ENCODE data around the gene PTPRD.

The PTPRD gene

GRCh38 chr9:8457816-8458215 lies 2155.0 kb downstream of the PTPRD start:
- Histone ChIP-seq H3K79me2 (ENCODE audit: control insufficient read depth, insufficient read depth, low read length, unreplicated experiment) (no peaks in the 10 kb centered on the region), H3K27ac (ENCODE audit: low read depth, low read length) (no peak overlapping the region), H2AFZ (ENCODE audit: low read length, unreplicated experiment) (no peak overlapping the region), H3K27me3 (ENCODE audit: insufficient read depth, low read length) (no peaks in the 10 kb centered on the region), H3K36me3 (ENCODE audit: insufficient read depth, low read length) (no peaks in the 10 kb centered on the region), H3K4me1 (ENCODE audit: control insufficient read depth, insufficient read depth, low read length, unreplicated experiment) (no peaks in the 10 kb centered on the region), H3K4me3 (ENCODE audit: low read depth, low read length) (no peak overlapping the region)

GRCh38 chr9:8457055-8457454 lies 2155.7 kb downstream of the PTPRD start:
- Histone ChIP-seq H2AFZ (ENCODE audit: low read length, unreplicated experiment) (no peak overlapping the region), H3K27ac (ENCODE audit: low read depth, low read length) (no peak overlapping the region), H3K4me1 (ENCODE audit: control insufficient read depth, insufficient read depth, low read length, unreplicated experiment) (no peaks in the 10 kb centered on the region), H3K4me3 (ENCODE audit: low read depth, low read length) (no peak overlapping the region), H3K79me2 (ENCODE audit: control insufficient read depth, insufficient read depth, low read length, unreplicated experiment) (no peaks in the 10 kb centered on the region), H3K27me3 (ENCODE audit: insufficient read depth, low read length) (no peaks in the 10 kb centered on the region), H3K36me3 (ENCODE audit: insufficient read depth, low read length) (no peaks in the 10 kb centered on the region)

- H3K27ac ChIP-seq (ENCODE audit: low read depth, low read length): no peak overlapping the region
- no peaks in the 10 kb centered on the region for H3K79me2 ChIP-seq (ENCODE audit: control insufficient read depth, insufficient read depth, low read length, unreplicated experiment)
- no peaks in the 10 kb centered on the region for H3K27me3 ChIP-seq (ENCODE audit: insufficient read depth, low read length)
- no peaks in the 10 kb centered on the region for H3K36me3 ChIP-seq (ENCODE audit: insufficient read depth, low read length)
- no peak overlapping the region for H3K4me3 ChIP-seq (ENCODE audit: low read depth, low read length)
- no peaks in the 10 kb centered on the region for H3K4me1 ChIP-seq (ENCODE audit: control insufficient read depth, insufficient read depth, low read length, unreplicated experiment)
- H2AFZ ChIP-seq (ENCODE audit: low read length, unreplicated experiment): no peak overlapping the region
Observed at GRCh38 chr9:8456344-8456743, 2156.5 kb downstream of the PTPRD start.

- Histone ChIP-seq H2AFZ (ENCODE audit: low read length, unreplicated experiment) (no peak overlapping the region), H3K36me3 (ENCODE audit: insufficient read depth, low read length) (no peaks in the 10 kb centered on the region)
Observed at GRCh38 chr9:8450810-8451545, 2161.8 kb downstream of the PTPRD start.

GRCh38 chr9:8448226-8448625 lies 2164.6 kb downstream of the PTPRD start:
- Histone ChIP-seq H3K36me3 (ENCODE audit: insufficient read depth, low read length) (no peaks in the 10 kb centered on the region), H3K27me3 (ENCODE audit: insufficient read depth, low read length) (no peaks in the 10 kb centered on the region), H3K4me3 (ENCODE audit: low read depth, low read length) (no peak overlapping the region), H3K79me2 (ENCODE audit: control insufficient read depth, insufficient read depth, low read length, unreplicated experiment) (no peaks in the 10 kb centered on the region), H2AFZ (ENCODE audit: low read length, unreplicated experiment) (no peak overlapping the region), H3K27ac (ENCODE audit: low read depth, low read length) (no peak overlapping the region), H3K4me1 (ENCODE audit: control insufficient read depth, insufficient read depth, low read length, unreplicated experiment) (no peaks in the 10 kb centered on the region)

More at GRCh38 chr9:8450810-8451545, 2161.8 kb downstream of the PTPRD start:
- Histone ChIP-seq H3K4me1 (ENCODE audit: control insufficient read depth, insufficient read depth, low read length, unreplicated experiment) (no peaks in the 10 kb centered on the region), H3K4me3 (ENCODE audit: low read depth, low read length) (no peak overlapping the region), H3K27me3 (ENCODE audit: insufficient read depth, low read length) (no peaks in the 10 kb centered on the region), H3K27ac (ENCODE audit: low read depth, low read length) (no peak overlapping the region), H3K79me2 (ENCODE audit: control insufficient read depth, insufficient read depth, low read length, unreplicated experiment) (no peaks in the 10 kb centered on the region)

- Histone ChIP-seq H3K4me1 (ENCODE audit: control insufficient read depth, insufficient read depth, low read length, unreplicated experiment) (no peaks in the 10 kb centered on the region), H3K27ac (ENCODE audit: low read depth, low read length) (no peak overlapping the region), H3K27me3 (ENCODE audit: insufficient read depth, low read length) (no peaks in the 10 kb centered on the region), H3K36me3 (ENCODE audit: insufficient read depth, low read length) (no peaks in the 10 kb centered on the region), H3K79me2 (ENCODE audit: control insufficient read depth, insufficient read depth, low read length, unreplicated experiment) (no peaks in the 10 kb centered on the region), H2AFZ (ENCODE audit: low read length, unreplicated experiment) (no peak overlapping the region), H3K4me3 (ENCODE audit: low read depth, low read length) (no peak overlapping the region)
Observed at GRCh38 chr9:8447601-8448000, 2165.2 kb downstream of the PTPRD start.

- no peaks in the 10 kb centered on the region for H3K36me3 ChIP-seq (ENCODE audit: insufficient read depth, low read length)
- no peak overlapping the region for H2AFZ ChIP-seq (ENCODE audit: low read length, unreplicated experiment)
- no peaks in the 10 kb centered on the region for H3K4me1 ChIP-seq (ENCODE audit: control insufficient read depth, insufficient read depth, low read length, unreplicated experiment)
- H3K4me3 ChIP-seq (ENCODE audit: low read depth, low read length): no peak overlapping the region
- H3K27me3 ChIP-seq (ENCODE audit: insufficient read depth, low read length): no peaks in the 10 kb centered on the region
- no peak overlapping the region for H3K27ac ChIP-seq (ENCODE audit: low read depth, low read length)
- H3K79me2 ChIP-seq (ENCODE audit: control insufficient read depth, insufficient read depth, low read length, unreplicated experiment): no peaks in the 10 kb centered on the region
Observed at GRCh38 chr9:8437876-8438275, 2174.9 kb downstream of the PTPRD start.

- Histone ChIP-seq H3K36me3 (ENCODE audit: insufficient read depth, low read length) (no peaks in the 10 kb centered on the region), H3K27me3 (ENCODE audit: insufficient read depth, low read length) (no peaks in the 10 kb centered on the region), H3K4me1 (ENCODE audit: control insufficient read depth, insufficient read depth, low read length, unreplicated experiment) (no peaks in the 10 kb centered on the region), H3K4me3 (ENCODE audit: low read depth, low read length) (no peak overlapping the region), H3K27ac (ENCODE audit: low read depth, low read length) (no peak overlapping the region), H3K79me2 (ENCODE audit: control insufficient read depth, insufficient read depth, low read length, unreplicated experiment) (no peaks in the 10 kb centered on the region), H2AFZ (ENCODE audit: low read length, unreplicated experiment) (no peak overlapping the region)
Observed at GRCh38 chr9:8437259-8437658, 2175.5 kb downstream of the PTPRD start.

- Histone ChIP-seq H3K36me3 (ENCODE audit: insufficient read depth, low read length) (no peaks in the 10 kb centered on the region), H3K4me3 (ENCODE audit: low read depth, low read length) (no peak overlapping the region)
Observed at GRCh38 chr9:8436786-8437185, 2176.0 kb downstream of the PTPRD start.

GRCh38 chr9:8434621-8435020 lies 2178.2 kb downstream of the PTPRD start:
- no peaks in the 10 kb centered on the region for H3K27me3 ChIP-seq (ENCODE audit: insufficient read depth, low read length)
- H3K79me2 ChIP-seq (ENCODE audit: control insufficient read depth, insufficient read depth, low read length, unreplicated experiment): no peaks in the 10 kb centered on the region
- H3K4me3 ChIP-seq (ENCODE audit: low read depth, low read length): no peak overlapping the region
- no peaks in the 10 kb centered on the region for H3K4me1 ChIP-seq (ENCODE audit: control insufficient read depth, insufficient read depth, low read length, unreplicated experiment)
- no peak overlapping the region for H2AFZ ChIP-seq (ENCODE audit: low read length, unreplicated experiment)
- H3K27ac ChIP-seq (ENCODE audit: low read depth, low read length): no peak overlapping the region
- no peaks in the 10 kb centered on the region for H3K36me3 ChIP-seq (ENCODE audit: insufficient read depth, low read length)

More at GRCh38 chr9:8436786-8437185, 2176.0 kb downstream of the PTPRD start:
- no peaks in the 10 kb centered on the region for H3K4me1 ChIP-seq (ENCODE audit: control insufficient read depth, insufficient read depth, low read length, unreplicated experiment)
- H3K27me3 ChIP-seq (ENCODE audit: insufficient read depth, low read length): no peaks in the 10 kb centered on the region
- no peak overlapping the region for H2AFZ ChIP-seq (ENCODE audit: low read length, unreplicated experiment)
- no peaks in the 10 kb centered on the region for H3K79me2 ChIP-seq (ENCODE audit: control insufficient read depth, insufficient read depth, low read length, unreplicated experiment)
- no peak overlapping the region for H3K27ac ChIP-seq (ENCODE audit: low read depth, low read length)

- Histone ChIP-seq H3K27me3 (ENCODE audit: insufficient read depth, low read length) (no peaks in the 10 kb centered on the region), H3K27ac (ENCODE audit: low read depth, low read length) (no peak overlapping the region), H3K79me2 (ENCODE audit: control insufficient read depth, insufficient read depth, low read length, unreplicated experiment) (no peaks in the 10 kb centered on the region), H3K4me3 (ENCODE audit: low read depth, low read length) (no peak overlapping the region), H3K36me3 (ENCODE audit: insufficient read depth, low read length) (no peaks in the 10 kb centered on the region), H2AFZ (ENCODE audit: low read length, unreplicated experiment) (no peak overlapping the region), H3K4me1 (ENCODE audit: control insufficient read depth, insufficient read depth, low read length, unreplicated experiment) (no peaks in the 10 kb centered on the region)
Observed at GRCh38 chr9:8432224-8432623, 2180.6 kb downstream of the PTPRD start.
